EL (cell line): ENCODE results near the gene MIGA2.
A peak's percentile ranks its signal among the peaks of the same experiment; 100 is the strongest.
"Not testable (repeated sequence)": the region's sequence is repeated elsewhere in the genome, so short reads cannot be mapped to it uniquely, and the experiment has no call there.

Experiments used
- DNase-seq: peaks from one replicate; pipeline ENCODE4 v3.0.0-alpha.2; 2016

Gene MIGA2

DNA sequence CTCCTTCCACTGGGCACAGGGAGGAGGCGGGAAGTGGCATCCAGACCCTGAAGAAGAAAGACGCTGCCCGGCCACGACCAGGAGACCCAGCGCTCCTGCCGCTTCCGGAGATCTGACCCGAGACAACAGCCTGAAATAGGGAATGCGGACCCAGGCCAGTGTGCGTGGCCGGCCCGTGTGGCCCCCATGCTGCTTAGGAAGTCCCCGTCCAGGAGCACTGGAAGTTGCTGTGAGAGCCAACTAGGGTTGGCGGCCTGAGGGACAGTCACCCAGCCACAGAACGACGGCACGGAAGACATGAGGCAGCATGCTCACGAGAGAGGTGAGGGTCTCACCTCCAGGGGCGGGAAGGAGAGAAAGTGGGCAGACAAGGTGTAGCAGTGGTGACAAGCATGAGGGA is 25.3 kb upstream of the MIGA2 start:
- DNase-seq = no peak

DNA sequence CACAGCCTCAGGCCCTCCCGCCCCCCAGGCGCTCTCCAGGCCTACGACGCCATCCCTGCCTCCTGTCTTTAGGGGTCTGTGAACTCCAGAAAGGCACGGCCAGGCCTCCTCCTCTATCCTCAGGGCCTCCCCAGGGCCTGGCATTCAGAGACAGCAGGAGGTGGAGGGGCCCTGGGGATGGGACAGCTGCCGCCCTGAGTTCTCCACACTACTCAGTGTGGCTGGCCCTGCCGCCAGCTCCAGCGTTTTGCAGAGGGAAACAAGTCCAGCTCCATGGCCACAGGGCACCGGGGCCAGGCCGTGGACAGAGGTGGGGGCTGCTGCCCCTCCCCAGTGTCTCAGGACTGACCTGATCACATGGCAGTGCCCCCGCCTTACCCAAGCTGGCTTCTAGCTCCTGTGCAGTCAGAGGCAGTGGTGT is 24.7 kb upstream of the MIGA2 start:
- DNase-seq = no peak

DNA sequence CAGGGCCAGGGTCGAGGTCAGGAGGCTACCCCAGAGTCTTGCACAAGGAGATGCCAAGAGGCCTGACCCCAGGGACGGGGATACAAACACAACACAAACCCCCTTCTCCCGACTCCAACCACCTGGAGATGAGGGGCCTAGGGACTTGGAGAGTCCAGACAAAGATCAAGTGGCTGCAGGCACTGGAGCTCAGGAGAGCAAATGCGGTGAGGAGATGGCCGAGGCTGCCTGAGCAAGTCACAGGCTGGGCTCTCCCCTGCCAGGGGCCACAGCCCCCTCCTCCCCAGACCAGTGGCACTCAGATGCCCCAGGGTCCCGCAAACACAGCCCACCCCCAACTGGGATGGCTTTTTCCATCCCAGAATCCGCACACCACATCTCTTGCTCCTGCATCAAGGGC is 24.1 kb upstream of the MIGA2 start:
- no peak for DNase-seq

DNA sequence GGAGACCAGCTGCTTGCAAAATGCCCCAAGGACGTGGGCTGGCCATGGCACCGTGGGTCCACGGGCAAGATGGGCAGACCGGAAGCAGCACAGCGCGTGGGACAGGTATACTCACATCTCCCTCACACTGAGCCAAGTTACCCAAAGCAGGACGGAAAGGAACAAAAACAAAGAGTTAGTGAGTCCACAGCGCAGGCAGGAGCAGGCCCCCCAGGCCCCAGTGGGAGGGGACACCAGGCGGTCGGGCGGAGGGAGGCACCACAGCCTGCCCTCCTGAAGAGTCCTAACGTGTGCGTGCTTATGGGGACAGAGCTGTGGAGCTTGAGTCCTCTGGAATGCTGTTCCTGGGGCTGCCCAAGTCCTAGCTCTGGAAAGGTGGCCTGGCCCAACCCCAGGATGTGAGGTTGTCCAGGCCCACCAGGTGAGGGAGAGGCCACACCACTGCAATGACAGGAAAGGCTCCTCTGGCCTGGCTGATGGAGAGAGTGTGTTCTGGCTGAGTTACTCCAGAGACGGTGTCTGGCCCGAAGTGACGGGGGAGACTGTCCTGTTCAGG is 23.5 kb upstream of the MIGA2 start:
- no peak for DNase-seq

DNA sequence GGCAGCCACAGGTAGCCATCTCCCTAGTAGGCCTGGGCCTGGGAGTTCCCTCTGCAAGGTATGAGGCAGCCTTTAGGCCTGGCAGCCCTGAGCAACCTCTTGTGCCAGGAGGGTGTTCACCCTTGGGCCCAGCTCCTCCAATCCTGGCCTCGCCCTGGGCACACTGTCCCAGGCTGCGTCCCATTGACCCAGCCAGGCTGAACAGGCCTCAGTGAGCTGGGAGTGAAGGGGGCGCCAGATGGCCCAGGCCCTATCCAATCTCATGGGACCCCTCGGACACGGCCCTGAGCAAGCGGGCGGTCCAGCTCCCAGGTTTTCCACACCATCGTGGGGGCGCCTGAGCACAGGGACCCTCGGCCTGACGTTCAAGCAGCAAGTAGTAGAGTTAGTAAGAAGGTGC is 22.8 kb upstream of the MIGA2 start:
- no peak for DNase-seq

DNA sequence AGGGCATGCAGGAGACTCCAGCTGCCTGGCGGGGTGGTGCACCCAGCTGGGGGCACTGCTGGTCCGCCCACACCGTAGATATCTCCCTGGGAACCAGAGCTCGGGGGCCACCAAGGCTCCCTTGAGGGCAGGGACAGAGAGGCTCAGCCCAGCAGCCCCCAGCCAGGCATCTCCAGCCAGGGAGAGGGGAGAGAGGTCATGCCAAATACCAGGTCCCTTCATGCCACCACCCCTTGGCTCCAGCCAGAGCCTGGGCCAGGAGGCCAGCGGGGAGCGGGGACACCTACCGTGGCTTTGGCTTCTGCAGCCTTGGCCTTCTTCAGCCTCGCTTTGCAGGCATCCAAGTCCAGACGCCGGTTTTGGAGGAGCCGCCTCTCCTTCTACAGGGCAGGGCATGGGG is 22.3 kb upstream of the MIGA2 start:
- no peak for DNase-seq

DNA sequence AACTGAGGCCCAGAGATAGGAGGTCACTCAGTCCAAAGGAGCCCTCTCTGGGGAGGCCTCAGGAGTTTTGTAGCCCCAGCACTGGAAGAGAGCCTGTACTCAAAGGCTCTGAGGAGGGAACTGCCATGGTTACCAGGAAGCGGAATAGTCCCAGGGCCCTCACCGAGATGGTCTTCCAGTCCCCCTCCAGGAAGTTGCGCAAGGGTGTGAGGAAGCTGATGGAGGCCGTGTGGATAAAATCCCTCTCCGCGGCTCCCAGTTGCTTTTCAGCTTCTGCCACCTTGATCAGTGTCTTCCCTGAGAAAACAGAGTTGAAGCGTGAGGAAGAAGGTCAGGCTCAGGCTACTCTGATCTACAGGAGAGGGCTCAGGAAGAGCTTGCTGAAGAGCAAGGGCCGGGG is 21.8 kb upstream of the MIGA2 start:
- no peak for DNase-seq

DNA sequence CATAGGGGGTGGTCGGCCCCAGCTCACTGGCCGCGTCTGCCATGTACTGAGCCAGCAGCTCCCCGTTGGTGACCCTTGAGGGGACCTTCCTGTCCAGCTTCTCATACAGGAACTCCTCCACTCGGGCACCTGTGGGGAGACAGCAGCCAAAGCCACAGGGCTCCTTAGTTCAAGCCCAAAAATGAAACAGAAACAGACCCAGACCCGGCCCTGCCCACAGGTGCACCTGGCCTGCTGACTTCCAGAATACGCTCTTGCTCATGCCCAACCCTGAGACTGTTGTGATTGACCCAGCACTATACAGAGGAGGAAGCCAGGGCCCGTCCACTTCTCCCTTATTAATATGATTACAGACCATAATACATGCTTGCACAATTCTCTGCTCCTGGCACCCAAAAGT is 15.3 kb upstream of the MIGA2 start:
- no peak for DNase-seq

DNA sequence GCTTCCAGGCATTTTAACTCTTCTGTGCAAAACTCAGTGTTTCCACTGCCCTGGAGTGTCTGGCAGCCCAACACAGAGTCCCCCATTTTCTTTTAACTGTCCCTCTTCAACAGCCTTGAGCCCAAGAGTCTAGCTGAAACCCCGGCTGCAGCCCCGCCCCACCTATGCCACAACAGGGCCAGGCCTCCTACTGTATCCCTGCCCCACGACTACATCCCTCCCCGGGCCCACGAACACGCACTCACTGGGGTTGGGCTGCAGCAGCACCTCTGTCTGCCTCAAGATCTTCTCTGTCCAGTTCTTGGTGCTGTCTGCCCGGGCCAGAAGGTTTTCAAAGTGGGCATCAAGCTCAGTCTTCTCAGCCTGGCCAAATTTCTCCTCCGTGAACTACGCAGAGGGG is 14.4 kb upstream of the MIGA2 start:
- DNase-seq = no peak

DNA sequence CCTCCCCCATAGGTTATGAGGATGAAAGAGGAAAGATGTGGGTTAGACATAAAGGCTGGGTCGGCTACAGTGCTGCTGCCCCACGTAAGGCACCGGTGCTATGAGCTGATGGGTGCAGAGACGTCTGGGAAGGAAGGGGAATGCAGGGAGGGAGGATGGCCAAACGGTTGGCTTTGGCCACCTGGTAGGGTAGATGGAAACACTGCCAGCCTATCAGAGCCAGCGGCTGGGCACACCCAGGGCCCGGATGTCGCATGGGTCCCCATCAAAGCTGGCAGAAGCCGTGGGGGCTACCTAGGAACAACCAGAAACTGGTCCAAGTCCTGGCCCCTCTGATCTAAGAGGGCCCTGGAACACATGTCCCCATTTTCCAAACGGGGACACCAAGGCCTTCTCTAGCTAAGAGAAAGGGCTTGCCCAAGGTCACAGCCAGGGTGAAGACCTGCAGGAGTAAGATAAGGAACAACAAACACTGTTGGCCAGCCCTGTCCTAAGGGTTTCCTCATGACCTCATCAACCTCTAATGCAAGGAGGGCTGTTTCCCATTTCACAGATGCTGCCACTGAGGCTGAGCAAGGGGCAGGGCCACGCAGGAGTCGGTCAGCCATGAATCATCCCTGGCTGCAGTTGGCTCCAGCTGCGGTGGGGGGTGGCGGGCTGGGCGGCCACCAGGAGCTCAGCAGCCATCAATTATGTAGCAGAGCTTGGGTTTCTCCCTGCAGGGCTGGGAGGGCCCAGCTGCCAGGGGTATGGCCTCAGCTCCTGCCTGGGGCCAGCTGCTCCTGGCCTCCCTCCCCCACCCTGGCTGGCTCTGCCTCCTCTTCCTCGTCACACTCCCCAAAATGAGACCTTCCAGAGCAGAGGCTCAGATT is 13.2 kb upstream of the MIGA2 start:
- peak; percentile 79 for DNase-seq

DNA sequence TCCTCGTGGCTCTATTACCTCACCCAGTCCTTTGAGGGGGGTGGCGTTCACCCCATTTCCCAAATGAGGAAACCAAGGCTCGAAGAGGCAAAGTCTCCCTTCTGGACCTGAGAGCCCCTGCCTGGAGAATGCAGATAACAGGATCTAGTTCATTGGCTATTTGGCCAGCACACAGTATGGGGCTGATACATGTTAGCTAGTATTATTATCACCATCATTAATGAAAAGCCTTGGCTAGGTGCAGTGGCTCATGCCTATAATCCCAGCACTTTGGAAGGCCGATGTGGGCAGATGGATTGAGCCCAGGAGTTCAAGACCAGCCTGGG is 12.6 kb upstream of the MIGA2 start:
- DNase-seq = no peak

DNA sequence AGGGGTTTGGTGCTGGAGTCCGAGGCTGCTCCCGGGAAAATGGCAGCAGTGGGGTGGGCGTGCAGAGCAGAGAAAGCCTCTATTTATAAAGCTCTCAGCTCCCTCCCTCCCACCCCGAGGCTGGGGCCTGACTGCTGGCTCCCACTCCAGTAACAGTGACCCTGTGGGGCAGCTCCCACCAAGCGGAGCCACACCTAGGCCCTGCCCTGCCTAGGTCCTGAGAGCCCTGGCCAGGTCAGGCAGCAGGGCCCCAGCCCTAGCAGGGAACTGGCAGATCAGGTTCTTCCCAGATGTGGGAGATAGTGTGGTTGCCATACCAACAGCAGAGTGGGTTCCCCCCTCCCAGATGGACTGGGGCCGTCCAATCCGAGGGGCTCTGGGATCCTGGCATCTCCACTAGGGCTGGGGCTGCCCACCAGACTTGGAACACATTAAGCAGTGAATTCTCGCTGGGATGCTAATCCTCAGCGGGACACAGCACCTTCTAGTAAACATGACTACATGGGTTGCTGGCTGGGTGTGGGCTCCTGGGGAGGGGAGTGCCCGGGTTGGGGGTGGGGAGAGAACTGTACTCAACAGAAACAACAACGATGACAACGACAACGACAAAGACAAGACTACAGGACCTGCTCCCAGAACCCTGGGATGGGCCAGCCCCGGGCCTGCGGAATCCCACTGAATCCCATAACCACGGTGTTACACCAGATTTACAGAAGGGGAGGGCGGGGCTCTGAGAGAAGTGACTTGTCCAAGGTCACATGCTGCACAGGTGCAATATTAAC is 9.8 kb upstream of the MIGA2 start:
- peak; percentile 25 for DNase-seq

DNA sequence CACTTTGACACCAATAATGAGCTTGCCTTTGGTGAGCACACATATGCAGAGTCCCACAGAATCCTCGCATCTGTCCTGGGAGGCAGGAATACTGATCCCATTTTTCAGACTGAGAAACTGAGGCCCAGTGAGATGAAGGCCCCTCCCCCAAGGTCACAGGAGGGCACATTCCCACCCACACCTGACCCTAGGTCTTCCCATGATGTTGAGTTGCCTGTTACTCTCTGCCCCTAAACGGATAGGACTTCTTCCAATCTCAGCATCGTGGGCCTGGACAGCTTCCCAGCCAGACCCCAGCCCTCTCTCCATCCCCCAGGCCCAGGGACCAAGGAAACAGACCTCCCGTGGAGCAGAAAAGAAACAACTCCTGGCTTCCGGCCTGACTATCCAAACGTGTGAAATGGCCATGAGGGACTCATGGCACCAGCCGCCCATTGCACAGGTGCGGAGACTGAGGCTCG is 9.2 kb upstream of the MIGA2 start:
- peak; percentile 30 for DNase-seq

DNA sequence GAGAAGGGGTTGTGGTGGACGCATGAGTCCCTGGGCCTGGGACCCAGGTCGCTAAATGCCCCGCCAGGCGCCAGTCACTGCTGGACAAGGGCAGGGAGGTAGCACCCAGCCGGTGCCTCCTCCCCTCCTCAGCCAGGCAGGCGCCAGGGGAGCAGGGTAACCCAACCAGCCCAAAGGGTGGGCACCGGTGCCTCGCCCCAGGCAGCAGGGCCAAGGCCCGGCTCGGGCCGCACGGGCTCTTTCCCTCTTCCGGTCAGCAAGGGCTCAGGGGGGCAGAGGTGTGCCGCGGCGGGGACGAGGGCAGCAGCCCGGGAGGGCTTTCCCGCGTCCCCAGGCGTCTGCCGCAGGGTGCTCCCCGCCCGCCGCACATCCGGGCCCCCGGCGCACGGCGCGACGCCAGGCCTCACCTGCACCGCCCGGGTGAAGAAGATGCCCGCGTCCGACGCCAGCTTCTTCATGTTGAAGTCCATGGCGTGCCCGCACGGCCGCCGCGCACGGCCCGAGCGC is 8.7 kb upstream of the MIGA2 start:
- peak; percentile 50 for DNase-seq

DNA sequence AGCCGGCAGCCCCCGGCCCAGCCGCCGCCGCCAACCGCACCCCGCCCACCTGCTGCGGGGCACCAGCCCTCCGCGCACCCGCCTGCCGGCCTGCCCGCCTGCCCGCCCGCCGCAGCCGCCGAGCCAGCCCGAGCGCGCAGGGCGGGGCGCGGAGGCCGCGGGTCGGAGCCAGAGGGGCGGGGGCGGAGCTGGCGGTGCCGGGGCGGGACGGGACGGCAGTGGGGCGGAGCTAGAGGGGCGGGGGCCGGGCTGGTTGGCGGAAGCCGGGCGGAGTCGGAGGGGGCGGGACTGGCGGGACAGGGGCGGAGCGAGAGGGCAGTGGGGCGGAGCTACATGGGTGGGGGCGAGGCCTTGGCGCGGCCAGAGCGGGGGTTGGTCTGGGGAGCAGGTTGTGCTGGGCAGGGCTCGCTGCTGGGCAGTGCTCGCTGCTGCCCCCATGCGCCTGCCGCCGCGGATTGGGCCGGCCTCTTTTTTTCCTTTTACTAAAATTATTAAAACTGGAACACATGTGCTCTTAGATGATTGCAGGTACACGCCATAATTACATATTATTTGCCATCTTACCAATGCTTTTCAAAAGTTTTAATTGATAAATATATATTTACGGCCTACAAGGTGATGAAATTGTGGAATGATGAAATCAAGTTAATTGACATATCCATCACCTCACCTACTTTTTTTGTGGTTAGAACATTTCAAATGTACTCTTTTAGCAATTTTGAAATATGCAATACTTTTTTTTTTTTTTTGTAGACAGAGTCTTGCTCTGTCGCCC is 8.0 kb upstream of the MIGA2 start, which contains the start of gene SH3GLB2:
TSS of gene SH3GLB2 (minus strand) at position 140 of the 775 bp plus-strand sequence. CDS start 177 bp downstream, outside the sequence.
- DNase-seq = peak; percentile 90

DNA sequence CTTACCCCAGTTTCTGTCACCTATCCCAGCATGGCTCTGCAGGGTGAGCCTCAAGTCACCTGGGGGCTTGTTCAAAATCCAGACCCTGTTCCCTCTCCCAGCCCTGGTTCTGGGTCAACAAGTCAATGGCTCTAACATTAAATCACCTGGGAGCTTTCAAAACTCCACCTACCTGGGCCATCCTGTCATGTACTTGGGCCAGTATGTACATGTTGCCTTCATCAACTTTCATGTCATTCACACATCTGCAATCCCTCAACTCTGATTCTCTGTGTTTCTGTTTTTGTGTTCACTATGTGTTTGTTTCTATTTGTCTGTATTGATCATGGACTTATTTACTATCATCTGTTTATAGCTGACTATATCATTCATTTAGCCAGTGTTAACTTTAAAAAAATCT is 6.2 kb upstream of the MIGA2 start:
- DNase-seq = no peak

DNA sequence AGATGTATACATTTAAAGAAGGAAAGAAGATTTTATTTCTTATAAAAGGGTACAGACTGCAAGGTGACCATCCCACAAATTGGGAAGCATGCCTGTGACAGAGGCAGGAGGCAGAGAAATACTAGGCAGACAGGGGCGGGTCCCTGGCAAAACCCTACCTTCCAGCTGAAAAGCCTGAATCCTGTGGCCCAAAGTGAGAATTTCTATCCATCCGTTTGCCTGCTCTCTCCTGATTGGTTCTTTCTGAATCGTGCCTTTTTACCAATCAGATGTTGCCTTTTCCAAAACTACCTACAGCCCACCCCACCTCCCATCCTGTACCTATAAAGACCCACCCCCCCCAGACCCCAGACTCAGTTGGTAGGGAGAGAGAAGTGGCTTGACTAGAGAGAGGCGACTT is 4.9 kb upstream of the MIGA2 start:
- no peak for DNase-seq

DNA sequence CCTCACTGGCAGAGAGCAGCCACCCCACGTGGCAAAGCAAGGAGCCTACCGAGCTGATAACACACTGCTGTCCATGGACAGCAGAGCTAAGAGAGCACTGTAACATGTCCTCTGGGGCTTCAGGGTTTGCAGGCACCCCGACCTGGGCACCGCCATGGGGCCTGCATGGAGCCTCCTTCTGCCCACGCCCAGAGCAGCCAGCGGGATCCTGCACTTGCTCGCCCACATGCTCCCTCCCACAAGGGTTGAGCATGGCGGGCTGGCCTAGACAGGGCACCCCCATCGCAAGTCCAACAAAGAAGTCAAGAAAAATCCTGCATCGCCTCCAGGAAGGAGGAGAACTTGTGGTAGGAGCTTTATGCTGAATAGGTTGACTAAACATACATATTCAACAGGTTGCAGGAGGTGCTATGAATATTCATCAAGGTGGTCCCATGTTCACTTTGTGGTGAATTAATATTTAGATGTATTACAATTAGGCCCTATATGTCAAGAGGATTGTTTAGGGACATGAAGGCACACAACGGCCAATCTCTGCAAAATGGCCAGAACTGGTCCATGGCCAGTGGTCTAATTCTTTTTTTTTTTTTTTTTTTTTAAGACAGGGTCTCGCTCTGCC is 3.8 kb upstream of the MIGA2 start:
- no peak for DNase-seq

DNA sequence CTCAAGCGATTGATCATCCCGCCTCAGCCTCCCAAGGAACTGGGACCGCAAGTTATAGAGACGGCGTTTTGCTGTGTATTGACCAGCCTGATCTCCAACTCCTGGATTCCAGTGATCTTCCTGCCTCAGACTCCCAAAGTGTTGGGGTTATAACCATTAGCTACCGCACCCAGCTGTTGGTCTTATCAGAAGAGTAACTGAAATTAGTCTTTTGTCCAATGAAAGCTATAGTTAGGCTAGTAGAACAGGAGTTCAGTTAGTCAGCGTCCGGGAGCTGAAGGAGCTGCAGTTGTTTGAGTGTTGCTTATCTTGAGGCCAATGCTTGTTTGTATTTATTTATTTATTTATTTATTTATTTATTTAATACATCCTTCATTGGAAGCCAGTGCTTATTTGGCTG is 3.2 kb upstream of the MIGA2 start:
- DNase-seq = no peak

DNA sequence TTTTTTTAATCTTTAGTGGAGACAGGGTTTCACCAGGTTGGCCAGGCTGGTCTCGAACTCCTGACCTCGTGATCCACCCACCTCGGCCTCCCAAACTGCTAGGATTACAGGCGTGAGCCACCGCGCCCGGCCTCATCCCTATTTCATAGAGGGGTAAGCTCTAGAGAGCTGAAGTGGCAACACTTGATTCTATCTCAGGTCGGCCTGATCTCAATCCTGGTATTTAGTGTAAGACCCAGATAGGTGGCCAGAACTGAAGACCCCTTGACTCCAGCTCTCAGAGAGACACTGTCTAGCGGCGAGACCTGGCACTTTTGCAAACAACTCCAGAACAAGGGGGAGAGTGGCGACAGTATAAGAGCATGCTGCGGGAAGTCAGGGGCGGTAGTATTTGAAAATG is 588 bp upstream of the MIGA2 start:
- not testable (repeated sequence) for DNase-seq

DNA sequence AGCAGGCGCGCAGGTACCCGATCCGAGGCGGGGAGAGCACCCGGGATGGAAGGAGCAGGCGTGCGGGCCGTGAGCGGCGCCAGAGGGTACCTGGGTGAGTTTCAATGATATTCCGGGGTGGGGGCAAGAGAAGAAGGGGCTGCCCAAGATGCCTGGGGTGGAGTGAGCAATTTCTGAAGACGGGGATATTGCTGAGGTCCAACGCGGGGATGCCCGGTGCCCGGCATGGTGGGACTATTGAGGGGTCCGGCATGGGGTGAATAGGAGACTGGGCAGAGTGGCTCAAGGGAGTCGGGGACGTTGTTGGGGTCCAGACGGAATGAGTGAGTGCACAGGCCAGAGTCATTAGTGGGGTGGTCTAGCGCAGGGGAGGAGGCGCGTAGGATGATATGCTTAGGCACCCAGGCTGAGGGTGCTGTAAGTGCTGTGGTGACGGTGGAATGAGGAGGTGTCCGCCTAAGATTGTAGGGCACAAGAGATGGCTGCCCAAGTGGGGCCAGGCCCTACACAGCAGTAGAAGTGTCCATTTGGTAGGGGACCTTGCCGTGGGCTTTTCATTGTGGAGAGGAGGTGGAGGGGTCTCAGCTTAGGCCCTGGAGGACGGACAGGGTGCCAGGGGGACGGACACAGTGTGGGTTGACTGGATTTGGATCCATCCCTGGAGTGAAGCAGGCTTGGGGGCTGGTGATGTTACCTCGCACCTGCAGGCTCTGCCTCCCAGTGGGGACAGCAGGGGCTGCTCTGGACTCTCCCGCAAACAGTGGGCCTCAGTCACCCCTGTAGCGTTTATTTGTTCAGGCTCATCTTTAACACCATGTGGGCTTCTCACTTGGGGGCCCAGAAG is 719 bp downstream of the MIGA2 start:
- DNase-seq = no peak

DNA sequence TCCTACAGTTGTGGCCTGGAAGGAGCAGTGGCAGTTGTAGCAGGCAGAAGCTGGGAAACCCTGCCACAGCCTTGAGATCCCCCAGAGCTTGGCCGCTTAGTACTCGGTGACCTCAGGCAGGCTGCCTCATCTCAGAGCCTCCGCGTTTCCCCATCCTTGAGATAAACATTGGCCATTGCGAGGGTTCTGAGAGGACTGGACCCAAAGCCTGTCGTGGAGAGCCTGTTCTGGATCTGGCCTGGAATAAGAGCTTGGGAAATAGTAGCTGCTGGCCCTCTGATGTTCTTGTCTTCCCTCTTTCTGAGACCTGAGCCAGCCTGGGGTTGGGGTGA is 1.3 kb downstream of the MIGA2 start:
- DNase-seq = no peak
